Fibroblast of lung (primary cell): Measurements from ENCODE around the gene ATRX. TPM values are rescaled to one million over a fixed set of nuclear protein-coding genes. Genes with fewer than 3 reads are reported as not detected.
A peak's percentile ranks its signal among the peaks of the same experiment; 100 is the strongest.

ENCODE experiments used
- DNase-seq, 2 donors: peaks; one replicate each; pipeline versions ENCODE4 v3.0.0 to v3.0.0-alpha.2; 2010; ENCODE audit warnings: low read depth in 2 of 2
- H2AFZ ChIP-seq: 2 replicates; pipeline ENCODE4 v1.5.1; 2012; ENCODE audit warnings: low read length, control low read depth, inconsistent platforms
- H3K27ac ChIP-seq: 2 replicates; pipeline ENCODE4 v1.5.1; 2011; ENCODE audit warnings: low read length, control low read depth; ENCODE audit not compliant: insufficient read depth
- H3K27me3 ChIP-seq: 2 replicates; pipeline ENCODE4 v1.5.1; 2011; ENCODE audit warnings: mild to moderate bottlenecking, low read length; ENCODE audit not compliant: control insufficient read depth, insufficient read depth
- H3K36me3 ChIP-seq: 2 replicates; pipeline ENCODE4 v1.5.1; 2011; ENCODE audit warnings: low read length; ENCODE audit not compliant: control insufficient read depth, insufficient read depth
- H3K4me1 ChIP-seq: 2 replicates; pipeline ENCODE4 v1.5.1; 2011; ENCODE audit warnings: low read length; ENCODE audit not compliant: control insufficient read depth, insufficient read depth; ENCODE audit errors: extremely low read depth
- H3K4me2 ChIP-seq: 2 replicates; pipeline ENCODE4 v1.5.1; 2011; ENCODE audit warnings: low read length, control low read depth; ENCODE audit not compliant: insufficient read depth; ENCODE audit errors: extremely low read depth
- H3K4me3 ChIP-seq, 4 experiments: fragments of 200-600 bp in 1 of 4; sonication (generic) in 1 of 4; replicated peaks in 1 of 4; 2 replicates each; pipeline ENCODE4 v1.5.1; 2011 to 2016; ENCODE audit warnings: low read length in 4 of 4, low read depth in 3 of 4, mild to moderate bottlenecking in 3 of 4, control low read depth in 2 of 4, inconsistent platforms in 1 of 4, mixed read lengths in 1 of 4; ENCODE audit not compliant: insufficient read depth in 1 of 4; ENCODE audit errors: control extremely low read depth in 1 of 4
- H3K79me2 ChIP-seq: 2 replicates; pipeline ENCODE4 v1.5.1; 2012; ENCODE audit warnings: mild to moderate bottlenecking, low read length, inconsistent platforms; ENCODE audit not compliant: control insufficient read depth, insufficient read depth
- H3K9ac ChIP-seq: 2 replicates; pipeline ENCODE4 v1.5.1; 2011; ENCODE audit warnings: mild to moderate bottlenecking, low read length, control low read depth; ENCODE audit not compliant: insufficient read depth
- H3K9me3 ChIP-seq: 2 replicates; pipeline ENCODE4 v1.5.1; 2012; ENCODE audit warnings: low read depth, low read length; ENCODE audit not compliant: control insufficient read depth, insufficient read depth
- H4K20me1 ChIP-seq: 2 replicates; pipeline ENCODE4 v1.5.1; 2011; ENCODE audit warnings: low read length; ENCODE audit not compliant: control insufficient read depth, insufficient read depth; ENCODE audit errors: extremely low read depth
- CTCF ChIP-seq, 2 donors: IDR thresholded peaks in 1 of 2; conservative IDR thresholded peaks in 1 of 2; 1 replicate in 1 of 2; 2 replicates in 1 of 2; pipeline ENCODE4 v1.5.1; 2011 to 2012; ENCODE audit warnings: low read length in 2 of 2, control low read depth in 1 of 2, inconsistent platforms in 1 of 2, low read depth in 1 of 2, mild to moderate bottlenecking in 1 of 2
- EZH2 ChIP-seq: IDR thresholded peaks from 2 replicates; pipeline ENCODE4 v1.5.1; 2012; ENCODE audit warnings: low read length, control low read depth, mild to moderate bottlenecking; ENCODE audit errors: missing control alignments
- polyA plus RNA-seq, 2 donors: library from polyadenylated mRNA; depleted of rRNA in 1 of 2; stranded (reverse) in 1 of 2; unstranded in 1 of 2; fragments of >200 nt; gene quantifications; 2 replicates each; pipeline ENCODE4 v1.2.1, GENCODE V29; 2011 to 2012; ENCODE audit warnings: missing spikeins in 1 of 2
- total RNA-seq: library from RNA; depleted of rRNA; stranded (reverse); fragments of >200 nt; gene quantifications from 2 replicates; pipeline ENCODE4 v1.2.1, GENCODE V29; 2014

Gene ATRX
- total and polyA plus RNA-seq, 2 donors (not counting 1 experiment from before 2014, with no cell fraction given), result 52.6 to 100 TPM

- Histone ChIP-seq H3K79me2 (no peaks in the 10 kb centered on the region), H3K9ac (no peak overlapping the region), H3K4me2 (no peak overlapping the region), H3K4me1 (no peaks in the 10 kb centered on the region), H3K4me3 (no peak overlapping the region), H2AFZ (no peak overlapping the region), H3K36me3 (no peaks in the 10 kb centered on the region), H3K9me3 (no peaks in the 10 kb centered on the region), H3K27me3 (no peaks in the 10 kb centered on the region), H3K27ac (no peak overlapping the region), H4K20me1 (no peaks in the 10 kb centered on the region)
- DNase-seq, result no peak
- TF ChIP-seq EZH2 (no peak), CTCF (conservative IDR thresholded peaks at IDR 0.05 in 1 of 2, IDR thresholded peaks at IDR 0.05 in 1 of 2; ENCODE audit: low read depth in 1 of 2, low read length in 2 of 2) (no peak)
Observed at GRCh38 chrX:77528034-77528433, 258.0 kb downstream of the ATRX start.

DNA sequence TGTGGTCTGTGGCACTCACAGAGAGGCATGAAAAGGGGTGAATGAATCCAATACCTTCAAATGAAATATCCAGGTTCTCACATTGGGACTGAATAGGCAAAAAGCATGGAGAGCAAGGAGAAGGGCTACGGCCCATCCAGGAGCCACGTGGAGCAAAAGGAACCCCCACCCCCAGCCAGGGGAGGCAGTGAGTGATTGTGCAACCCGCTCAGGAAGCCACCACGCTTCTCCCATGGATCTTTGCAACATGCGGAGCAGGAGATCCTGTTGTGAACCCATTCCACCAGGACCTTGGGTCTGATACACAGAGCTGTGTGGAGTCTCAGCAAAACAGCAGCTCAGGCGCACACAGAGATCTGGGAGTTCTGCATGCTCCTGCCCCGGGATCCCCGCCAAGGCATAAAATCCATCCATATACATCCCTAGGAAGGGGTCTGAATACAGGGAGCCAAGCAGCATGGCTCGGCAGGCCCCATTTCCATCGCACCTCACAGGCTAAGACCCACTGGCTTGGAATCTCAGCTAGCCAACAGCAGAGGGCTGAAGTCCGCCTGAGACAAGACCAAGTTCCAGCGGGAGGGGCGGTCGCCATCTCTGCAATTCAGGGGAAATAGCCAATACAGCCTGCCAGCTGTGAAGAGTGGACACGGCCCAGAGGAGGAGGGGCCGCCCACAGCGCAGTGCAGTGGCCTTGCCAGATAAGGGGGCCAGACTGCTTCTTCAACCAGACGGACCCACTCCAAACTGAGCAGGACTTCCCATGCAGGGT lies 258.6 kb downstream of the ATRX start:
- no peak overlapping the region for H2AFZ ChIP-seq
- H3K9me3 ChIP-seq, result no peaks in the 10 kb centered on the region
- H3K4me3 ChIP-seq, result no peak overlapping the region
- H3K9ac ChIP-seq, result no peak overlapping the region
- no peaks in the 10 kb centered on the region for H3K79me2 ChIP-seq
- H3K27me3 ChIP-seq, result no peaks in the 10 kb centered on the region
- no peak overlapping the region for H3K27ac ChIP-seq
- no peak overlapping the region for H3K4me2 ChIP-seq
- no peaks in the 10 kb centered on the region for H4K20me1 ChIP-seq
- H3K4me1 ChIP-seq, result no peaks in the 10 kb centered on the region
- H3K36me3 ChIP-seq, result no peaks in the 10 kb centered on the region
- TF ChIP-seq CTCF (conservative IDR thresholded peaks at IDR 0.05 in 1 of 2, IDR thresholded peaks at IDR 0.05 in 1 of 2; ENCODE audit: low read depth in 1 of 2, low read length in 2 of 2), result no peak
- no peak for TF ChIP-seq EZH2
- DNase-seq, result peak in 1 of 2 donors; percentile 42

- no peaks in the 10 kb centered on the region for H3K27me3 ChIP-seq
- no peaks in the 10 kb centered on the region for H3K4me1 ChIP-seq
- no peaks in the 10 kb centered on the region for H3K9me3 ChIP-seq
- DNase-seq, result no peak
- no peak overlapping the region for H3K4me3 ChIP-seq
- H3K79me2 ChIP-seq, result no peaks in the 10 kb centered on the region
- H3K27ac ChIP-seq, result no peak overlapping the region
- H3K4me2 ChIP-seq, result no peak overlapping the region
- H3K9ac ChIP-seq, result no peak overlapping the region
- H2AFZ ChIP-seq, result no peak overlapping the region
- no peaks in the 10 kb centered on the region for H3K36me3 ChIP-seq
- TF ChIP-seq CTCF (conservative IDR thresholded peaks at IDR 0.05 in 1 of 2, IDR thresholded peaks at IDR 0.05 in 1 of 2; ENCODE audit: low read depth in 1 of 2, low read length in 2 of 2) (no peak), EZH2 (no peak)
- H4K20me1 ChIP-seq, result no peaks in the 10 kb centered on the region
Observed at GRCh38 chrX:77519765-77520164, 266.3 kb downstream of the ATRX start.
